GM18868 (cell line): Measurements from ENCODE around the gene HSD11B2.

Experiments
- ATAC-seq: cut with Tn5 transposase; IDR thresholded peaks from one replicate; pipeline ENCODE4 v1.9.1; 2021; ENCODE audit warnings: mild to moderate bottlenecking, moderate library complexity; ENCODE audit not compliant: unreplicated experiment

HSD11B2 gene

GRCh38 chr16:67396159-67397035 lies 34.5 kb upstream of the HSD11B2 start:
- no peak for ATAC-seq

- no peak for ATAC-seq
These were observed 33.7 kb upstream of the HSD11B2 start for GRCh38 chr16:67397036-67397801.

DNA sequence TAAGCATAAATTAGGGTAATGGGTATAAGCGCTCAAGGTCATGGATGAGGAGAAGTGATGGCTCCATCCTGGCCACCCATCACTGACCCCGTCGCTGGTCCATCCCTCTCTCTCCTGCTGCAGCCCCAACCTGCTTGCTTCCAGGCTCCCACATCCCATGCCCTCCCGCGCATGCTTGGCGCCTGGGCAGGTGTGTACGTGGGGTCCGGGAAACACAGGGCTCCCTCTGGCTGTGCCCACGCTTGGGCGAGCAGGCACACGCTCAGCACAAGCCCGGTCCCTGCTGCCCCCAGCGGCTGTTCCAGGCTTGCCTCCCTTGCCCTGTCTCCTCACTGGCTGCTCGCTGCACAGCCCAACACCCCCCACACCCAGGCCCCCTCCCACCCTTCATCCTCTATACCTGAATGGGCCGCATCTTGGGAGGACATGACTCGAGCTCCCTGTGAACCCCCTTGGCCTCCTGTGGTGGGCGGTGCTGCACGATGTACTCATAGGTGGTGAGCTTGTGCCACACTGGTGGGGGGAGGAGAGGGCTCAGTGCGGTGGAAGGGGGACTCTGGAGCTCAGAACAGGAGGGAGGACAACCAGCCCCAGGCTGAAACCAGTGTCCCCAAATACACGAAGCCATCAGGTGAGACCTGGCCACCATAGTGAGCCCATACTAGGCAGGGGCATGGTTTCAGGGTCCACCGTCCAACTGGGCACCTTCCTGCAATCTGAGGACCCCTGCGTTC lies 32.9 kb upstream of the HSD11B2 start:
- no peak for ATAC-seq

DNA sequence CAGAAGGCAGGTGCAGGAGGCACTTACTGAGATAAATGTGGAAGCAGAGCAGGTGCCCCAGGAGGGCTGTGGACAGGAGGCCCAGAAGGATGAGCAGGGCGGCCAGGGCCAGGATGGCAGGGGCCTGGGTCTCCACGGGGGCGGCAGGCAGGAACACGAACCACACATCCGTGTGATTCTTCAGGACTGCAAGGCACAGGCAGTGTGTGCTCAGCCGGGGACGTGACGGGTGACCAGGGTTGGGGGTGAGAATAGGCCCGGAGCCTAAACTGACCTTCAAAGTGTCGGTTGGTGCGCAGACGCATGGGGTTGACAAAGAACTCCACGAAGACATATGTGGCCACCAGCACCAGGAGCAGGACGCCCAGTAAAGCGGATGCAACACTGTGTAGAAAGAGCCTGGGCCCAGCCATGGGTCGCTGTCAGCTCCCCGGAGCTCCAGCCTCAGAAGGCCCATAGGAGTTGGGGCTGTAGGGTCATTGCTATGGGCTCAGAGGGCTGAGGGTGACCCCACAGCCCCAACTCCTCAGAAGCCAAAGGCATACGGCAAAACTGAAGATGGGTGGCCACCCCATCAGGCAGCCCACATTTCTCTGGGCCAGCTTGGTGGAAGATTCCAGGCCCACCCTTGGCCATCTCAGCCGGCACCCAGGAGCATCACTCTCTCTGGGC lies 32.2 kb upstream of the HSD11B2 start:
- no peak for ATAC-seq

DNA sequence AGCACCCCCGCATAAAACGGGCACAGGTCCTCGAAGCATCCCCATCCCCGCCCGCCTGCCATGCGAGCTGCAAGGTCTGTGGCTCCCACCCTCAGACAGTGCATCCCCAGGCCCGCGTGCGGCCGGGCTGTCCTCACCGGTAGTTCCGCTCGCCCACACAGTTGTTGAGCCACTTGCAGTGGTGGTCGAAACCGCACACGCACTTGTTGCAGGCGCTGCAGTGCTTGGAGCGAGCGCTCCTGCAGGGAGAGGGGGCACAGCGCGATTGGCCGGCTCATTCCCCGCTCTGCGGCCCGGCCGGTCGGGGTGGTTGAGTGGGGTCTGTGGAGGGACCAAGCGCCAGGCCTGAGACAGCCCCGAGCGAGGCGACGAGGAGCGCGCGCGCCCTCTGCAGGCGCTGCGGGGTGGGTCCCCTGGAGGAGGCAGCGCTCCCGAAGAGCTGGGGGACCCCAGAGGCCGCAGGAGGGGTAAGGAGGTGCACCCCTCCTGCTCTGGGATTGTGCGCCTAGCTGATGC lies 31.6 kb upstream of the HSD11B2 start:
- peak; percentile 50 for ATAC-seq

GRCh38 chr16:67399749-67400704 lies 30.9 kb upstream of the HSD11B2 start:
- ATAC-seq = no peak

DNA sequence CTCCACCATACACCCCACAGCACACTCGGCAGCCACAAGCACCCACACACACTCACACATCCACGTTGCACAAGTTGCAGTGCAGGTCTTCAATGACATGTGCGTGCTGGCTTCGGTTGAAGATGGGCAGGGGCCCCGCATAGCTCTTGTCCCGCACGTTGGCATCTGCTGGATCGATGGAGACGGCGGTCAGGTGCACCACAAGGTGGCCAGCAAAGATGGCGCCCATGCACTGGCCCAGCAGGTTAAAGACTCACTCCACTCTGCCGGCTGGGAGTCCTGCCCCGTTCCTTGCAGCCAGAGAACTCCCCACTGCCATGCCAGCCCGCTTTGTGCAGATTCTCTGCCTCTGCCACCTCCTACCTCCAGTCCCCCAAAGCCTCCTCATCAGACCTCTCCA lies 30.0 kb upstream of the HSD11B2 start:
- no peak for ATAC-seq

DNA sequence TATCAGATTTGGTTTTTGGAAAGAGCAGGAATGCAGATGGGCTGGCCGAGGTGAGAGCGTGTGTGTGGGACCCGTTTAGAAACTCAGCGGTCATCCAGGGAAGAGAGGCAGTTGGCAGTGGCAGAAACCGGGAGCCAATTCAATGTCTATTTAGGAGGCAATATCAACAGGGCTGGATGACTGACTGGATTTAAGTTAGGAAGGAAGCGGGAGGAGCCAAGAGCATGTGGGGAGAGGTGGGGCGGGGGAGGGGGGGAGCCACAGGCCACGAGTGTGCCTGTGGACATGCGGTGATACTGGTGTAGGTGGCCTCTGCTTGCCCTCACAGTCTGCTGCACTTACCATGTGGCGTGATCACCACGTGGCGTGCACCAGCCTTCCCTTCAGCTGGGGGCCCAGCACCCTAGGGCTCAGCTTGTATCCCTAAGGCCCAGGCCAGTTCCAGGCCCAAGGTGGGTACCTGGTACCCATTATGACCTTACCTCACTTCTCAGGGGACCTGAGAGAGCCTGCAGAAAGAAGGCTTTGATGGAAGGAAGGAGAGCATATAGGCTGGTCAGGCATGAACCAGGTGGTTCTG lies 26.9 kb upstream of the HSD11B2 start:
- no peak for ATAC-seq

- ATAC-seq = no peak
These were observed 26.1 kb upstream of the HSD11B2 start for GRCh38 chr16:67404740-67405226.

- no peak for ATAC-seq
These were observed 25.6 kb upstream of the HSD11B2 start for GRCh38 chr16:67405336-67405735.

DNA sequence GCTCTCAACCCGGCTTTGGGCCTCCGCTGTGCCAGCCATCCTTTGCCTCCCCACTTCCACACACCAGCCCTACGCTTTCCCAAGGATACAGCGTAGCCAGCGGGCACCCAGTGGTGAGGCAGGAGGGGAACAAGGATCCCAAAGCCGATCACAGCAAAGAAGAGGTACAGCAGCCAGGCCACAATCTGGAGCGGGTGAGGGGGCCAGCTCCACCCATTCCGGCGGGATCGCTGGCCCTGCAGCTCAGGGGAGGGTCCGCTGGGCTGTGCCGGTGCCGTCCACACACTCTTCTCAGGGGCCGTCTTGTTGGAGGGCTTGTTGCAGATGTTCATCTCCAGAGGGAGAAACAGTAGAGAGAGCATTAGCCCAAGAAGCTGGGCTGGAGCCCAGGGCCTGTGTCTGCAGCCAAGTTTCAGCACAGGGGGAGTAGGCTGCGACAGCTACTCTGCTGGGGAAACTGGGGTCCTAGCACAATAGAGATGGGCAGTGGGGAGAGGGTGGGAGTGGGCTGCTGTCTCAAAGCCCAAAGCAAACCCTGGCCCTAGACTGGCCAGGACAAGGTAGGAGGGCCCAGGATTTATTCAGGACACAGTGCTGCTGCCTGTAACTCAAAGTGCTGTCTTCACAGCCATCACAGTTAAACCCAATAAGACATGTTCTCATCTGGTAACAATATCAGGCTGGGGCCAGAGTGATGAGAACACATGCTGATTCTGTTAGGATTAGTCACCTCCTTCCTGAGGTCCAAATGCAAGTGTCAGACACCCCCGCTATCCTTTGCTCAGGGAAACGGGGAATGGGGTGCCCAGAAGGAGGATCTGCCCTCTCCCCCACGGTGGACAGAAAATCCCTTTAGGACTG lies 24.6 kb upstream of the HSD11B2 start:
- ATAC-seq = no peak

DNA sequence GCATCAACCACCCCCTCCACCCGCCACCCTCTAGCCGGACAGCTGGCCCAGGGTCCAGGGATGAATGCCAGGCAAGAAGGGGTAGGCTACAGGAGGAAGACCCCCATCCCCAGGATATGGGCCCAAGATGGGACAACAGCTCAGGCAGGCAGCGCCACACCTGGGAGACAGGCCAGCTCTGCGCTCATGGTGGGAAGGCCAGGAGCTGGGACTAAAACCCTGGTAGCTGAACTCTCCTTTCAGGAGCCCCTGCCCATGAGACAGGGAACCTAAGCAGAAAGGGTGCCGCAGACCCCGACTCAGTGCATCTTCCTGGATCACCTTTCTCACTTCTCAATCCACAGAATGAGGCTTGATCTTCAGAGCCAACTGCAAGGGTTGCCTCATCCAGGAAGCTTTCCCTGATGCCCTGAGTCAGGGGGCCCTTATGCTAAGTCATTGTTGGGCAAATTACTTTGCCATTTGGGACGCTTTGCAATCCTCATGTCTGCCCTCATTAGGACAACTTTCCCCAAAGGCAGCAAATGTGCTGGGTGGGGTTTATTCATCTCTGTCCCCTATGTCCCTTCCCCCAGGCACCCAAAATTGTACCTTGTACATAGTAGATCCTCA lies 23.6 kb upstream of the HSD11B2 start:
- ATAC-seq = no peak

GRCh38 chr16:67407788-67408452 lies 23.0 kb upstream of the HSD11B2 start:
- no peak for ATAC-seq

GRCh38 chr16:67409631-67410030 lies 21.3 kb upstream of the HSD11B2 start:
- ATAC-seq = no peak

DNA sequence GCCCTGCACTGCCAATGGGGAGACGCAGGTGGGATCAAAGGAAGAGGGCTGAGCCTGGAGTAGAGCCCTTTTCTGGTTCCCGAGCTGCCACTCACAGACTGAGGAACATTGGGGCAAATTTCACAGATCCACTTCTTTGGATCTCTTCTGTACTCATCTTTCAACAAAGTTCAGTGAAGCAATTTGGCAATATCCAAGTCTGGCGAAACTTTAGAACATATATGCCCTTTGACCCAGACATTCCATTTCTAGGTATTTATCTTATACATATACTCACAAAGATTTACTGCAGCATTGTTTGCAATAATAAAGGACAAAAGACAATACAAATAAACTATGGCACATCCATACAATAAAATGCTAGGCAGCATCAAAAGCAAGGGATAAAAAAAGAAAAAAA lies 19.6 kb upstream of the HSD11B2 start:
- ATAC-seq = no peak

GRCh38 chr16:67412294-67412693 lies 18.6 kb upstream of the HSD11B2 start:
- no peak for ATAC-seq
